Endodermal cell (in vitro differentiated cells): ENCODE data around the gene ALX4. TPM values are rescaled to one million over a fixed set of nuclear protein-coding genes. Genes with fewer than 3 reads are reported as not detected.

ENCODE experiments used
- DNase-seq: peaks from one replicate; pipeline ENCODE4 v3.0.0-alpha.2; 2017
- H3K27ac ChIP-seq: 2 replicates; pipeline ENCODE4 v1.5.1; 2013; ENCODE audit warnings: mild to moderate bottlenecking, low read depth, low read length, moderate library complexity
- H3K27me3 ChIP-seq: 2 replicates; pipeline ENCODE4 v1.6.1; 2013; ENCODE audit warnings: mild to moderate bottlenecking, low read length, moderate library complexity; ENCODE audit not compliant: insufficient read depth, control insufficient read depth, poor library complexity, severe bottlenecking
- H3K36me3 ChIP-seq: 2 replicates; pipeline ENCODE4 v1.7.0; 2013; ENCODE audit warnings: mild to moderate bottlenecking, low read length, moderate library complexity; ENCODE audit not compliant: control insufficient read depth, insufficient read depth
- H3K4me1 ChIP-seq: one replicate; pipeline ENCODE4 v1.7.0; 2013; ENCODE audit warnings: low read length; ENCODE audit not compliant: control insufficient read depth, insufficient read depth
- H3K4me3 ChIP-seq: 2 replicates; pipeline ENCODE4 v1.5.1; 2013; ENCODE audit warnings: mild to moderate bottlenecking, low read length, moderate library complexity
- H3K9ac ChIP-seq: 2 replicates; pipeline ENCODE4 v1.6.1; 2013; ENCODE audit warnings: mild to moderate bottlenecking, low read length, moderate library complexity; ENCODE audit not compliant: poor library complexity, severe bottlenecking; ENCODE audit errors: extremely low read depth
- H3K9me3 ChIP-seq: 2 replicates; pipeline ENCODE4 v1.6.1; 2013; ENCODE audit warnings: mild to moderate bottlenecking, low read length, moderate library complexity; ENCODE audit not compliant: control insufficient read depth
- H3K27ac Mint-ChIP-seq: 2 replicates; pipeline ENCODE4 v1.8.0; 2020; ENCODE audit warnings: mixed read lengths
- H3K27me3 Mint-ChIP-seq: 2 replicates; pipeline ENCODE4 v1.8.0; 2021; ENCODE audit warnings: mild to moderate bottlenecking, mixed read lengths; ENCODE audit not compliant: insufficient read depth
- H3K36me3 Mint-ChIP-seq: 2 replicates; pipeline ENCODE4 v1.8.0; 2020; ENCODE audit warnings: low read depth, mixed read lengths
- H3K4me1 Mint-ChIP-seq: 2 replicates; pipeline ENCODE4 v1.8.0; 2020; ENCODE audit warnings: mixed read lengths
- H3K4me3 Mint-ChIP-seq: 2 replicates; pipeline ENCODE4 v1.8.0; 2020; ENCODE audit warnings: mild to moderate bottlenecking, moderate library complexity, mixed read lengths
- H3K9me3 Mint-ChIP-seq: 2 replicates; pipeline ENCODE4 v1.8.0; 2020; ENCODE audit warnings: mild to moderate bottlenecking, mixed read lengths
- WGBS, 2 experiments: methylation state at CpG; one replicate each; pipeline versions ENCODE4 v1.1.5 to v1.1.7; 2013; ENCODE audit warnings: missing lambda C conversion rate in 2 of 2, mixed read lengths in 1 of 2; ENCODE audit not compliant: insufficient coverage in 1 of 2, insufficient read length in 1 of 2; 5-methylcytosine and 5-hydroxymethylcytosine counted together
- total RNA-seq, 2 donors: library from RNA; stranded (reverse); fragmentation: NEBNext Ultra II Directional in 1 of 2; extraction: Animal tissue kit (Norgen Biotek cat#: 25700) in 1 of 2; gene quantifications; 2 replicates in 1 of 2; 3 replicates in 1 of 2; pipeline ENCODE4 v1.2.1, GENCODE V29; 2021
- TF ChIP-seq, protein P1 (sequence below): fragments of 200-600 bp; sonication (generic); conservative IDR thresholded peaks from 2 replicates; pipeline ENCODE4 v1.5.0; 2021; ENCODE audit warnings: antibody characterized with exemption, mild to moderate bottlenecking

The ALX4 gene
- total RNA-seq, 2 donors from 2014 or later, result not detected

DNA sequence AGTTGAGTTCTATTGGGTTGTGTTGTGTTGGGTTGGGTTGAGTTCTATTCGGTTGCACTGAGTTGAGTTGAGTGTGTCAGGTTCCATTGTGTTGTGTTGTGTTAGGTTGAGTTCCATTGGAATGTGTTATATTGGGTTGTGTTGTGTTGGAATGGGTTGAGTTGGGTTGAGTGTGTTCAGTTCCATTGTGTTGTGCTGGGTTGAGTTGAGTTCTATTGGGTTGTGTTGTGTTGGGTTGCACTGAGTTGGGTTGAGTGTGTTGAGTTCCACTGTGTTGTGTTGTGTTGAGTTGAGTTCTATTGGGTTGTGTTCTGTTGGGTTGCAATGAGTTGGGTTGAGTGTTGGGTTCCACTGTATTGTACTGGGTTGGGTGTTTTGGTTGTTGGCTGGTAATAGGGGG lies 35.5 kb downstream of the ALX4 start:
- Mint-ChIP-seq H3K27me3 (no peaks in the 10 kb centered on the region), H3K4me1 (peaks cover 2% of the 10 kb centered on the region), H3K27ac (no peak overlapping the region), H3K36me3 (no peaks in the 10 kb centered on the region), H3K4me3 (no peak overlapping the region), H3K9me3 (no peaks in the 10 kb centered on the region)
- Histone ChIP-seq H3K27me3 (no peaks in the 10 kb centered on the region), H3K4me3 (no peak overlapping the region), H3K36me3 (no peaks in the 10 kb centered on the region), H3K9ac (no peak overlapping the region), H3K4me1 (no peaks in the 10 kb centered on the region), H3K27ac (no peak overlapping the region), H3K9me3 (no peaks in the 10 kb centered on the region)
- TF ChIP-seq, protein P1, sequence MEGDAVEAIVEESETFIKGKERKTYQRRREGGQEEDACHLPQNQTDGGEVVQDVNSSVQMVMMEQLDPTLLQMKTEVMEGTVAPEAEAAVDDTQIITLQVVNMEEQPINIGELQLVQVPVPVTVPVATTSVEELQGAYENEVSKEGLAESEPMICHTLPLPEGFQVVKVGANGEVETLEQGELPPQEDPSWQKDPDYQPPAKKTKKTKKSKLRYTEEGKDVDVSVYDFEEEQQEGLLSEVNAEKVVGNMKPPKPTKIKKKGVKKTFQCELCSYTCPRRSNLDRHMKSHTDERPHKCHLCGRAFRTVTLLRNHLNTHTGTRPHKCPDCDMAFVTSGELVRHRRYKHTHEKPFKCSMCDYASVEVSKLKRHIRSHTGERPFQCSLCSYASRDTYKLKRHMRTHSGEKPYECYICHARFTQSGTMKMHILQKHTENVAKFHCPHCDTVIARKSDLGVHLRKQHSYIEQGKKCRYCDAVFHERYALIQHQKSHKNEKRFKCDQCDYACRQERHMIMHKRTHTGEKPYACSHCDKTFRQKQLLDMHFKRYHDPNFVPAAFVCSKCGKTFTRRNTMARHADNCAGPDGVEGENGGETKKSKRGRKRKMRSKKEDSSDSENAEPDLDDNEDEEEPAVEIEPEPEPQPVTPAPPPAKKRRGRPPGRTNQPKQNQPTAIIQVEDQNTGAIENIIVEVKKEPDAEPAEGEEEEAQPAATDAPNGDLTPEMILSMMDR, result no peak
- no peak for DNase-seq
- WGBS, 2 experiments, result 92% methylated on average over 1 of the region's 1 CpG; no CpG with 5 or more reads in 1 of the 2 experiments

GRCh38 chr11:44271286-44271685 lies 38.7 kb downstream of the ALX4 start:
- TF ChIP-seq, protein P1, result no peak
- no peak for DNase-seq
- H3K4me3 Mint-ChIP-seq, result no peak overlapping the region
- Histone ChIP-seq H3K4me3 (no peak overlapping the region), H3K27me3 (no peaks in the 10 kb centered on the region), H3K27ac (no peak overlapping the region), H3K9ac (no peak overlapping the region), H3K9me3 (no peaks in the 10 kb centered on the region), H3K4me1 (no peaks in the 10 kb centered on the region), H3K36me3 (no peaks in the 10 kb centered on the region)
- peaks cover 1% of the 10 kb centered on the region for H3K4me1 Mint-ChIP-seq
- H3K9me3 Mint-ChIP-seq, result no peaks in the 10 kb centered on the region
- no peak overlapping the region for H3K27ac Mint-ChIP-seq
- no peaks in the 10 kb centered on the region for H3K36me3 Mint-ChIP-seq
- 95 to 100% methylated on average over 6 of the region's 6 CpGs for WGBS, 2 experiments
- no peaks in the 10 kb centered on the region for H3K27me3 Mint-ChIP-seq

GRCh38 chr11:44270403-44271273 lies 39.3 kb downstream of the ALX4 start:
- Histone ChIP-seq H3K4me3 (no peak overlapping the region), H3K9me3 (no peaks in the 10 kb centered on the region), H3K36me3 (no peaks in the 10 kb centered on the region), H3K27me3 (no peaks in the 10 kb centered on the region), H3K9ac (no peak overlapping the region), H3K27ac (no peak overlapping the region), H3K4me1 (no peaks in the 10 kb centered on the region)
- TF ChIP-seq, protein P1, result no peak
- Mint-ChIP-seq H3K27ac (no peak overlapping the region), H3K27me3 (no peaks in the 10 kb centered on the region), H3K4me3 (no peak overlapping the region), H3K4me1 (no peaks in the 10 kb centered on the region), H3K9me3 (no peaks in the 10 kb centered on the region), H3K36me3 (no peaks in the 10 kb centered on the region)
- no peak for DNase-seq
- 88 to 94% methylated on average over 10 to 20 of the region's 20 CpGs for WGBS, 2 experiments
